GM10266 (cell line): ENCODE results near the gene PHB1.

Experiments used
- DNase-seq: peaks from one replicate; pipeline ENCODE4 v3.0.0; 2012; ENCODE audit errors: extremely low spot score
- CTCF ChIP-seq: IDR thresholded peaks from 2 replicates; pipeline ENCODE4 v1.5.1; 2012; ENCODE audit warnings: mild to moderate bottlenecking, low read depth; ENCODE audit not compliant: control insufficient read depth, insufficient read depth; ENCODE audit errors: missing control alignments

PHB1 gene

GRCh38 chr17:49439673-49440571 lies 25.2 kb upstream of the PHB1 start:
- no peak for DNase-seq
- no peak for TF ChIP-seq CTCF

- no peak for DNase-seq
- no peak for TF ChIP-seq CTCF
Measured at GRCh38 chr17:49439305-49439672, 24.6 kb upstream of the PHB1 start.

- peak; percentile 23 for TF ChIP-seq CTCF
- DNase-seq = no peak
Measured at GRCh38 chr17:49438436-49439278, 24.0 kb upstream of the PHB1 start.

- DNase-seq = no peak
- no peak for TF ChIP-seq CTCF
Measured at GRCh38 chr17:49437696-49438435, 23.2 kb upstream of the PHB1 start.

- no peak for TF ChIP-seq CTCF
- no peak for DNase-seq
Measured at GRCh38 chr17:49436174-49436573, 21.5 kb upstream of the PHB1 start.

GRCh38 chr17:49435671-49436029 lies 21.0 kb upstream of the PHB1 start:
- DNase-seq = no peak
- TF ChIP-seq CTCF = no peak
